ENCODE data around the gene PERP. TPM values are rescaled to one million over a fixed set of nuclear protein-coding genes. Genes with fewer than 3 reads are reported as not detected.

Gene PERP
- polyA plus RNA-seq, 1 donor from 2014 or later = 0.79 TPM

- Histone ChIP-seq H3K4me2 (ENCODE audit: low read length) (no peak overlapping the region), H2AFZ (ENCODE audit: low read depth, low read length) (no peak overlapping the region), H3F3A (ENCODE audit: insufficient read depth, low read length, poor library complexity, severe bottlenecking) (no peaks in the 10 kb centered on the region), H3K79me2 (replicated peaks; ENCODE audit: insufficient read depth, low read length) (no peaks in the 10 kb centered on the region), H3K9me3 (ENCODE audit: low read length) (no peaks in the 10 kb centered on the region), H3K9me2 (ENCODE audit: insufficient read depth, low read length) (no peaks in the 10 kb centered on the region), H4K20me1 (ENCODE audit: insufficient read depth) (no peaks in the 10 kb centered on the region), H3K4me3 (ENCODE audit: low read length) (no peak overlapping the region), H3K36me3 (ENCODE audit: insufficient read depth, low read length) (no peaks in the 10 kb centered on the region), H3K9ac (ENCODE audit: low read length) (no peak overlapping the region), H3K27ac (ENCODE audit: low read length) (no peak overlapping the region), H3K27me3 (ENCODE audit: insufficient read depth, low read depth, low read length) (no peaks in the 10 kb centered on the region)
- TF ChIP-seq, protein P1, sequence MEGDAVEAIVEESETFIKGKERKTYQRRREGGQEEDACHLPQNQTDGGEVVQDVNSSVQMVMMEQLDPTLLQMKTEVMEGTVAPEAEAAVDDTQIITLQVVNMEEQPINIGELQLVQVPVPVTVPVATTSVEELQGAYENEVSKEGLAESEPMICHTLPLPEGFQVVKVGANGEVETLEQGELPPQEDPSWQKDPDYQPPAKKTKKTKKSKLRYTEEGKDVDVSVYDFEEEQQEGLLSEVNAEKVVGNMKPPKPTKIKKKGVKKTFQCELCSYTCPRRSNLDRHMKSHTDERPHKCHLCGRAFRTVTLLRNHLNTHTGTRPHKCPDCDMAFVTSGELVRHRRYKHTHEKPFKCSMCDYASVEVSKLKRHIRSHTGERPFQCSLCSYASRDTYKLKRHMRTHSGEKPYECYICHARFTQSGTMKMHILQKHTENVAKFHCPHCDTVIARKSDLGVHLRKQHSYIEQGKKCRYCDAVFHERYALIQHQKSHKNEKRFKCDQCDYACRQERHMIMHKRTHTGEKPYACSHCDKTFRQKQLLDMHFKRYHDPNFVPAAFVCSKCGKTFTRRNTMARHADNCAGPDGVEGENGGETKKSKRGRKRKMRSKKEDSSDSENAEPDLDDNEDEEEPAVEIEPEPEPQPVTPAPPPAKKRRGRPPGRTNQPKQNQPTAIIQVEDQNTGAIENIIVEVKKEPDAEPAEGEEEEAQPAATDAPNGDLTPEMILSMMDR (IDR thresholded peaks at IDR 0.05; ENCODE audit: poor library complexity, severe bottlenecking) = no peak
- TF ChIP-seq POLR2AphosphoS5 (IDR thresholded peaks at IDR 0.05) = no peak
- no peak for TF ChIP-seq MXI1 (conservative IDR thresholded peaks at IDR 0.05; ENCODE audit: poor library complexity, severe bottlenecking)
- no peak for TF ChIP-seq EZH2 (IDR thresholded peaks at IDR 0.05; ENCODE audit: borderline replicate concordance, insufficient read depth, low read length, poor library complexity, severe bottlenecking)
- TF ChIP-seq EP300 (conservative IDR thresholded peaks at IDR 0.05; ENCODE audit: poor library complexity, severe bottlenecking) = no peak
- TF ChIP-seq TAF1 (IDR thresholded peaks at IDR 0.05; ENCODE audit: low read depth) = no peak
Measured at GRCh38 chr6:138085839-138086222, 21.4 kb downstream of the PERP start.

- Histone ChIP-seq H3K4me2 (ENCODE audit: low read length) (no peak overlapping the region), H3K36me3 (ENCODE audit: insufficient read depth, low read length) (no peaks in the 10 kb centered on the region), H3K27me3 (ENCODE audit: insufficient read depth, low read depth, low read length) (no peaks in the 10 kb centered on the region), H3K27ac (ENCODE audit: low read length) (no peak overlapping the region), H3K4me3 (ENCODE audit: low read length) (no peak overlapping the region), H3K79me2 (replicated peaks; ENCODE audit: insufficient read depth, low read length) (no peaks in the 10 kb centered on the region), H4K20me1 (ENCODE audit: insufficient read depth) (no peaks in the 10 kb centered on the region), H3K9me2 (ENCODE audit: insufficient read depth, low read length) (no peaks in the 10 kb centered on the region), H3K9me3 (ENCODE audit: low read length) (no peaks in the 10 kb centered on the region), H2AFZ (ENCODE audit: low read depth, low read length) (no peak overlapping the region), H3K9ac (ENCODE audit: low read length) (no peak overlapping the region), H3F3A (ENCODE audit: insufficient read depth, low read length, poor library complexity, severe bottlenecking) (no peaks in the 10 kb centered on the region)
- TF ChIP-seq EP300 (conservative IDR thresholded peaks at IDR 0.05; ENCODE audit: poor library complexity, severe bottlenecking) (no peak), RAD21 (conservative IDR thresholded peaks at IDR 0.05) (no peak), REST (IDR thresholded peaks at IDR 0.05; ENCODE audit: borderline replicate concordance) (no peak), EZH2 (IDR thresholded peaks at IDR 0.05; ENCODE audit: borderline replicate concordance, insufficient read depth, low read length, poor library complexity, severe bottlenecking) (no peak), TAF1 (IDR thresholded peaks at IDR 0.05; ENCODE audit: low read depth) (no peak), MXI1 (conservative IDR thresholded peaks at IDR 0.05; ENCODE audit: poor library complexity, severe bottlenecking) (no peak), POLR2AphosphoS5 (IDR thresholded peaks at IDR 0.05) (no peak), SMC3 (conservative IDR thresholded peaks at IDR 0.05; ENCODE audit: poor library complexity) (no peak)
- TF ChIP-seq, protein P1 (IDR thresholded peaks at IDR 0.05; ENCODE audit: poor library complexity, severe bottlenecking) = no peak
Measured at GRCh38 chr6:138084904-138085838, 22.0 kb downstream of the PERP start.

All from neural cell (in vitro differentiated cells).